Heart left ventricle (tissue), 13 donors: ENCODE measurements around the gene KNDC1.

Experiments used
- CTCF ChIP-seq, 12 donors: fragments of 200-600 bp; sonication (generic) in 4 of 12; IDR thresholded peaks; one replicate each; pipeline versions ENCODE4 v1.5.0 to v1.8.0; 2018 to 2022; ENCODE audit warnings: antibody characterized with exemption in 12 of 12, mild to moderate bottlenecking in 5 of 12
- POLR2A ChIP-seq, 2 donors: fragments of 450-650 bp; IDR thresholded peaks; one replicate each; pipeline ENCODE4 v1.6.1; 2017; ENCODE audit warnings: antibody characterized with exemption in 2 of 2, mild to moderate bottlenecking in 2 of 2, moderate library complexity in 2 of 2
- donor health status: ischemic (EF 13 %, LVEDD 7.1; RV severe dilation, severe dysfunction).
- donor health status: DM: no; HTN: yes; CAD: no.
- donor health status: DM: no; HTN: no; CAD: no.
- donor health status: ischemic (EF 25% LVEDD 6.9; RV normal size, moderate dysfunction).
- donor health status: ischemic (EF 25% LVEDD 5.7; RV mildly dilated, moderate dysfunction).
- donor health status: ischemic (EF 35%, LVEDD 5.7; RV mildly dilated, moderate dysfunction).
- donor health status: nonischemic (EF 11% LVEDD 7.7; RV severe dilation, severe dysfunction).
- donor health status: DM: yes; HTN: yes; CAD: no.
- donor health status: PGD.
- donor health status: ischemic (EF 29% LVEDD 5.4; RV normal size, mild dysfunction).
- donor health status: nonischemic (EF 23%, LVEDD 6.1; RV moderate dilation, normal function).

GRCh38 chr10:133230387-133231195 lies 70.6 kb downstream of the KNDC1 start:
- no peak for TF ChIP-seq CTCF (IDR thresholded peaks at IDR 0.05)
- TF ChIP-seq POLR2A (IDR thresholded peaks at IDR 0.05), result no peak
